HG03432 (cell line): ENCODE results near the gene CARS1.

Experiments
- ATAC-seq: cut with Tn5 transposase; IDR thresholded peaks from one replicate; pipeline ENCODE4 v1.9.1; 2021; ENCODE audit warnings: mild to moderate bottlenecking, moderate library complexity; ENCODE audit not compliant: unreplicated experiment

The CARS1 gene

DNA sequence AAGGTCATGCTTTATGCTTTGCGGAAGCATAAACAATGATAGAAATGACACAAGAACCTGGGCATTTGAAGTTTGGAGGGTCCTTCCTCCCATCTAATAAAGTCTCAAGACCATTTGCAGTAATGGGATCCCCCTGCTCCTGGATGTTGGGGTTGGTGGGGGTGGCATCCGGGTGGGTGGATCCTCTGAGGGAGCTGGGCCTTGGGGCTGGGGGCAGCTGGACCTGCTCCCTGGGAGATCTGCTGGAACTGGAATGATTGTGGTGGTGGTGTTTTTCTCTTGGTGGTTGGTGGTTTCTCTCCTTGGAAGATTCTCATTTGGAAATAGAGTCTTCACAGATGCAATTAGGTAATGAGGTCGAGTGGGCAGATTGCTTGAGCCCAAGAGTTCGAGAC is 62.9 kb downstream of the CARS1 start:
- ATAC-seq, result no peak

- no peak for ATAC-seq
These were observed 64.3 kb downstream of the CARS1 start for GRCh38 chr11:2992997-2993325.

DNA sequence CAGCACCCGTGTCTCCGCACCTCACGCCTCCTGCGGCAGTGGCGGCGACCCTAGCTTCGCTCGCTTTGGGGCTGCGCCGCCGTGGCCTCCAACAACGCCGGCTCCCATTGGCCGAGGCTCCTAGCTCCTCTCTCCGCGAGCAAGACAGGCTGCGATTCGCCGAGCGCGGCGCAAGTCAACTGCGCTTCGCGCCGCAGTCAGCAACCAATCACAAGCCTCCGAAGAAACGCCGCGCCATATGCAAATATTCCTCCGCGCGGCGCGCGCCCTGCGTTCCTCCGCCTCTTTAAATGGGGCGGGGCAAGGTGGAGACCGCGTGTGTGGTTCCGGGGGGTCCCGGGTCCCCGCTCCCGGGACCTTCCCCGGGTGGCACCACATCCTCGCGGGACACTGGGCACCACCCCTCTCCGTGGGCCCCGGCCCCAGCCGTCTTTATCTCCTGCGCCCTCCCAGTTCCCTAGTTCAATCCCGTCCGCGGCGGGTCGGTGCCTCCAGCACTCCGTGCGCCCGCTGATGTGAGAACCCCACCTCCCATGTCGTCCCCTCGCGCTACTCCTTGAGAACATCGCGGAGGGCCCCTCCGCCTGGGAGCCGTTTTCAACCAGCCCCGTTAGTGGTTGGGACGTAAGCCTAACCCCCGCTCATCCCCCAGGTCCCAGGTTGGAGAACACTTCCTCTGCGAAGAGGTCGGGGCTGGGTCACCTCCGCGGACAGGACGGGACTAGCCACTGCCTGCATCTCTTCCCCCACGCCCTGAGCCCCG is 64.8 kb downstream of the CARS1 start, which contains the start of gene NAP1L4:
NAP1L4 (minus strand) TSS at position 96 of the 763 bp plus-strand sequence. CDS start 13,109 bp downstream, outside the sequence.
- peak; percentile 87 for ATAC-seq

DNA sequence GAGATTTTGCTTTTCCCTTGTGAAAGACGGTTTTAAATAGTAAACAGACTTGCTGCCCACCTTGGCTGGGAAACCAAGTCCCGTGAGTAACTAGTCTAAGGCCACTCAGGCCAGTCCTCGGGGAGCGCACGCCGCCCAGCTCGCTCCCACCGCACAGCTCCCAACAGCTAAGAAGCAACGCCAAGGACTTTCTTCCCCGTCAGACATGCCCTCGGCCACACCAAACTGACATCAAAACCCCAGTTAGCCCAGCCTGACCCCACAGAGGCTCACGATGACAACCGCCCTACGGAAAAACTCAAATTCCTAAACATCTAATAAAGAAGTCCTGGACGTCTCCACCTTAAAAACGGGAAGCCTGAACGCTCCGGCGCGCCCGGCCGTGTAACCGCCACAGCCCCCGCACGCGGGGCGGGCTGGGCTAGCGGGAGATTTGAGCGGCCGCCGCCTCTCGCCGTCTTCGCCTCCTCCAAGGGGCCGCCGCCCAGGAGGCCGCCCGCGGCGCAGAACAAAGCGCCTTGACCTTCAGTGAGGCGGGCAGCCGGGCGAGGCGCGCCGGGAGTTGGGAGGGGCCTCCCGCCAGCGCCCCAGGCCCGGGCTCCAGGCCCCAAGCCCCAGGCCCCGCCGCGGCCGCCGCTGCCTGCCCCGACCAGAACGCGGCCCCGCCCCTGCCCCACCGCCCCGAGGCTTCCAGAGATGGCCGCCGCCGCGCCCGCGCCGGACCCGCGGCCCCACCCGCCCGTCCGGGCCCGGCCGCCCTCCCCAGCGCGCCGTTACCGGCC is 65.6 kb downstream of the CARS1 start:
- ATAC-seq, result peak; percentile 46

GRCh38 chr11:2990617-2991451 is 66.4 kb downstream of the CARS1 start:
- ATAC-seq, result no peak

DNA sequence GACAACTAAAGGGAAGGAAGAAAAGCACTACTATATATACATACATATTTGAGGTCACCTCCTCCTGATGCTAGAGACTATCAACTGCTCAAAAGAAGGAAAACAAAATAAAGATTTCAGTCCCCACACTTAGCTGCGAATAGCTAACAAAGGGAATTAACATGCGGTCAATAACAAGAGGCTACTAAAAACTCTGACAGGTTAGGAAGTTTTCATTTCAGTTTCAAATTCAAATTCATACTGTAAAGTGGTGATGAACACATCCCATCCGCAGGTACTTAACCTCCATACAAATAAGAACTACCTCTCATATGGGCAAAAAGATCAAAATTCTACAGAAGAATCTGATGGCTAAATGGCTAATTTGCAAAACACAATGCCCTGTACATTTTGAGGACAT is 67.7 kb downstream of the CARS1 start:
- ATAC-seq, result no peak

- ATAC-seq, result no peak
These were observed 68.2 kb downstream of the CARS1 start for GRCh38 chr11:2989006-2989405.

DNA sequence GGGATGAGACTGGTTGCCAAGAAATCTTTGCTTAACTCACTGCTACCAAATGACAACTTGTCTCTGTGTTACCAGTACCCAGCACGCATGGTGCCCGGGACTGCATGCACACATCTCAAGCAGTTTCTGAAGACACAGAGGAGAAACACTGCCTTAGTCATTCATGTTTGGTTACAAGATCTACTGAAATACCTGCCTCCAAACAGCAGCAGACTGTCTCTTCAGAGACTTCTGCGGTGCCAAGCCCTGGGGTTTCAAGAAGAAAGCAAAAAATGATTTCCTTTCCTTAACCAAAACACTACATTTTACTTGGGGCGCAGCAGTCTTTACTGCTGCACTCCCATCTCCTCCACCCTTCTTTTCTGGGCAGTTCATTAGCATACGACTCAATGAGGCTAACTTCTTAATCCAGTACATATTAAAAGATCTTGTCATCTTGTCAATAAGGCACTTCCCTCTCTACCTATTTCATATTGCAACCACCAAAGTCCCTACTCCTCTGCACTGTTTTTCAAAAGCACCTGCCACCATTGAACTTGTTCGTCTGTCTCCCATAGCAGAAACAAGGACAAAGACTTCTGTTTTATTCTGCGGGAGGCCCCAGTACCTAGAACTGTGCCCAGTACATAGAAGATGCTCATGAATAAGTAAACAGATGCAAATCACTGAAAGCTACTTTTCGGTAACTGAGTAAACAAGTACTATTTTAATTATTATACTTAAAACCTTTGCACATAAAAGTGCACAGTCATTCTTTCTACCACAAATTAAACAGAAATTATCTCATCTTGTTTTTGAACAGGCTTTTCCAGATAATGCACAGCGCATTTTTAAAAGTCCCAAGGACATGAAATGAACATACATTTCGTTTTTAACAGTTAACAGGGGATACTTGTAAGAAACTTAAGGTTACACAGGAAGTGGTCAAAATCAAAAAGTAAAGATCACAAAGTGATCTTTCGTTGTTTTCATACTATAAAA is 69.1 kb downstream of the CARS1 start:
- no peak for ATAC-seq

GRCh38 chr11:2983908-2984307 is 73.3 kb downstream of the CARS1 start:
- no peak for ATAC-seq

GRCh38 chr11:2982214-2982613 is 75.0 kb downstream of the CARS1 start:
- no peak for ATAC-seq

- ATAC-seq, result no peak
These were observed 76.1 kb downstream of the CARS1 start for GRCh38 chr11:2981130-2981529.

DNA sequence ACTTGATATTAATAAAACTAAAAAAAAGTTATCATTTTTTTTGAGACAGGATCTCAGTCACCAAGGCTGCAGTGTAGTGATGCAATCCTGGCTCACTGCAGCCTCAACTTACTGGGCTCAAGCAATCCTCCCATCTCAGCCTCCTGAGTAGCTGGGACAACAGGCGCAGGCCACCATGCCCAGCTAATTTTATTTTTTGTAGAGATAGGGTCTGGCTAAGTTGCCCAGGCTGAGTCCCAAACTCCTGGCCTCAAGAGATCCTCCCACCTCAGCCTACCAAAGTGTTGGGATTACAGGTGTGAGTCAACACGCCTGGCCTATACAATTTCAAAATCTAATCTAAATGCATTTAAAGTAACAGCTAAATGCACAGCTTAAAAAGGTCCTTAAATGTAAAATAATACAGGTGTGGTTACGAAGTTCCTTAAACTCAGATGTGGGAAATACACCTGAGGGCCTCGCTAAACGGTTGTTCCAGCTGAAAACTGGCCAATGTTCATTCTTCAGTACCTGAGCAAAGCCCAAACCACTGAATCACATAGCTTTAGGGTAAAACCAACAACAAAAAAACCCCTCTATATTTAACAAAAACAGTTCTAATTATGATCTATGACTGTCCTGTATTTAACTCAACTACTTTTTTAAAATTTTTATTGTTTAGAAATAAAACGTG is 76.9 kb downstream of the CARS1 start:
- ATAC-seq, result no peak

- ATAC-seq, result no peak
These were observed 80.1 kb downstream of the CARS1 start for GRCh38 chr11:2977113-2977512.

- no peak for ATAC-seq
These were observed 80.7 kb downstream of the CARS1 start for GRCh38 chr11:2976294-2977063.

- no peak for ATAC-seq
These were observed 81.6 kb downstream of the CARS1 start for GRCh38 chr11:2975594-2975993.

DNA sequence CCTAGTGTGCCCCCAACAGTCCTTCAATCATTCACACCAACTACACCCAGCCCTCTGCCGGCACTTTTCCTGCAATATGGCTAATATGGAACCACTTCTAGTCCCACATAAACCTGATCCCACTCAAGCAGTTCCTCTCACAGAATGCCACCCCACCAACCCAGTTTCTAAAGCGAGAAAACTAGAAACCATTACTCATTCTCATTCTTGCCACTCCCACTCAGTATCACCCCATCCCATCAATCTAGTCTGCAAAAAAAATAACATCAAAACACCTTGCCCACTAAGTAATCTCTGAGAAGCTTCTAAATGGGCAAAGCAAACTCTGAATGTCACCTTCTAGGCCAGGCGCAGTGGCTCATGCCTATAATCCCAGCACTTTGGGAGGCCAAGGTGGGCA is 83.0 kb downstream of the CARS1 start:
- no peak for ATAC-seq

- ATAC-seq, result no peak
These were observed 88.8 kb downstream of the CARS1 start for GRCh38 chr11:2968341-2968900.

GRCh38 chr11:2964782-2965181 is 92.4 kb downstream of the CARS1 start:
- ATAC-seq, result no peak

- no peak for ATAC-seq
These were observed 93.5 kb downstream of the CARS1 start for GRCh38 chr11:2963761-2964160.
